Left forelimb (tissue), 1 donor: Measurements from ENCODE around the gene GSE1.

ENCODE experiments used
- DNase-seq: peaks from one replicate; pipeline ENCODE4 v3.0.0-alpha.2; 2018; ENCODE audit warnings: low spot score

Gene GSE1

GRCh38 chr16:85573696-85574641 is 39.2 kb upstream of the GSE1 start:
- DNase-seq: peak; percentile 83

- no peak for DNase-seq
Observed at GRCh38 chr16:85574672-85575475, 38.2 kb upstream of the GSE1 start.

- no peak for DNase-seq
Observed at GRCh38 chr16:85575920-85576319, 37.2 kb upstream of the GSE1 start.

- no peak for DNase-seq
Observed at GRCh38 chr16:85576944-85577343, 36.2 kb upstream of the GSE1 start.

- no peak for DNase-seq
Observed at GRCh38 chr16:85577899-85578598, 35.1 kb upstream of the GSE1 start.

GRCh38 chr16:85578599-85578948 is 34.5 kb upstream of the GSE1 start:
- no peak for DNase-seq

GRCh38 chr16:85579191-85579590 is 33.9 kb upstream of the GSE1 start:
- no peak for DNase-seq

- DNase-seq: no peak
Observed at GRCh38 chr16:85579923-85580580, 33.1 kb upstream of the GSE1 start.

- DNase-seq: no peak
Observed at GRCh38 chr16:85580684-85581083, 32.4 kb upstream of the GSE1 start.

GRCh38 chr16:85582229-85582991 is 30.7 kb upstream of the GSE1 start:
- DNase-seq: no peak

- no peak for DNase-seq
Observed at GRCh38 chr16:85583491-85584181, 29.5 kb upstream of the GSE1 start.

- DNase-seq: no peak
Observed at GRCh38 chr16:85584267-85584666, 28.9 kb upstream of the GSE1 start.

- no peak for DNase-seq
Observed at GRCh38 chr16:85584819-85585282, 28.3 kb upstream of the GSE1 start.

GRCh38 chr16:85585711-85586110 is 27.4 kb upstream of the GSE1 start:
- no peak for DNase-seq

- peak; percentile 83 for DNase-seq
Observed at GRCh38 chr16:85586380-85587104, 26.6 kb upstream of the GSE1 start.

- no peak for DNase-seq
Observed at GRCh38 chr16:85587762-85588556, 25.2 kb upstream of the GSE1 start.

GRCh38 chr16:85588562-85589503 is 24.3 kb upstream of the GSE1 start:
- DNase-seq: no peak
